Gastrocnemius medialis (tissue), 4 donors: ENCODE data around the gene PAIP2. TPM values are rescaled to one million over a fixed set of nuclear protein-coding genes. Genes with fewer than 3 reads are reported as not detected.
A peak's percentile ranks its signal among the peaks of the same experiment; 100 is the strongest.

ENCODE experiments used
- ATAC-seq, 2 donors: fragments of 150-250 bp; one replicate each; pipeline ENCODE4 v1.9.1; 2016
- DNase-seq, 2 donors: peaks; one replicate each; pipeline ENCODE4 v3.0.0-alpha.2; 2019
- H3K27ac ChIP-seq, 4 donors: fragments of 200-600 bp; sonication (generic); 1 replicate in 1 of 4; 2 replicates in 3 of 4; pipeline ENCODE4 v1.5.1; 2016 to 2018; ENCODE audit warnings: mild to moderate bottlenecking in 2 of 4, moderate library complexity in 1 of 4
- H3K27me3 ChIP-seq, 3 donors: fragments of 200-600 bp; sonication (generic) in 2 of 3; 1 replicate in 1 of 3; 2 replicates in 2 of 3; pipeline versions ENCODE4 v1.5.1 to v1.6.0; 2016 to 2019; ENCODE audit warnings: mild to moderate bottlenecking in 1 of 3, moderate library complexity in 1 of 3
- H3K36me3 ChIP-seq, 2 donors: fragments of 200-600 bp; sonication (generic) in 1 of 2; one replicate each; pipeline ENCODE4 v1.5.1; 2017 to 2018
- H3K4me1 ChIP-seq, 2 donors: fragments of 200-600 bp; sonication (generic) in 1 of 2; one replicate each; pipeline ENCODE4 v1.5.1; 2016 to 2017; ENCODE audit warnings: mild to moderate bottlenecking in 2 of 2
- H3K4me3 ChIP-seq, 4 donors: fragments of 200-600 bp; sonication (generic) in 3 of 4; 1 replicate in 1 of 4; 2 replicates in 3 of 4; pipeline ENCODE4 v1.5.1; 2016 to 2019; ENCODE audit warnings: mild to moderate bottlenecking in 2 of 4
- H3K9me3 ChIP-seq, 3 donors: fragments of 200-600 bp; sonication (generic) in 2 of 3; 1 replicate in 1 of 3; 2 replicates in 2 of 3; pipeline ENCODE4 v1.5.1; 2016 to 2019
- CTCF ChIP-seq, 5 experiments: fragments of 450-650 bp in 3 of 5; fragments of 200-600 bp in 2 of 5; sonication (generic) in 2 of 5; IDR thresholded peaks in 4 of 5; conservative IDR thresholded peaks in 1 of 5; 1 replicate in 4 of 5; 2 replicates in 1 of 5; pipeline ENCODE4 v1.5.1; 2016 to 2019; ENCODE audit warnings: antibody characterized with exemption in 5 of 5, mild to moderate bottlenecking in 3 of 5, moderate library complexity in 3 of 5
- POLR2A ChIP-seq, 2 donors: fragments of 450-650 bp; IDR thresholded peaks; one replicate each; pipeline ENCODE4 v1.6.1; 2017; ENCODE audit warnings: antibody characterized with exemption in 2 of 2, mild to moderate bottlenecking in 2 of 2, moderate library complexity in 2 of 2
- in situ Hi-C, 4 donors: fragments of 200-750 bp; cut with MboI; loops; one replicate each; pipeline versions ENCODE4 v1.15.0 to v1.8.0; 2017; ENCODE audit warnings: low sequenced_read_pairs in 4 of 4
- intact Hi-C: fragments of 100-400 bp; cut with DNase I; formaldehyde crosslinking; loops from one replicate; pipeline ENCODE4 v1.15.1; 2023; ENCODE audit warnings: low total_unique reads
- total RNA-seq, 4 donors: library from RNA; depleted of rRNA; stranded (reverse); fragments of >200 nt; gene quantifications; one replicate each; pipeline versions ENCODE4 v1.1.0 to v1.2.3, GENCODE V29; 2016

PAIP2 gene
- total RNA-seq, 4 donors from 2014 or later: 111 to 148 (median 126) TPM

GRCh38 chr5:139397921-139398320 is 56.3 kb downstream of the PAIP2 start:
- Histone ChIP-seq H3K4me3 (no peak overlapping the region), H3K36me3 (no peaks in the 10 kb centered on the region), H3K4me1 (peaks cover 32 to 33% of the 10 kb centered on the region in 2 donors), H3K27me3 (no peaks in the 10 kb centered on the region), H3K27ac (peak overlapping the region; percentile 99 to 100 (median 100)), H3K9me3 (no peaks in the 10 kb centered on the region)
- intact Hi-C loops (no loop called here), in situ Hi-C loops (no loop called here)
- no peak for ATAC-seq
- no peak for DNase-seq
- TF ChIP-seq POLR2A (IDR thresholded peaks at IDR 0.05): no peak
- no peak for TF ChIP-seq CTCF (IDR thresholded peaks at IDR 0.05 in 4 of 5, conservative IDR thresholded peaks at IDR 0.05 in 1 of 5)

GRCh38 chr5:139399501-139400121 is 58.0 kb downstream of the PAIP2 start:
- in situ Hi-C loops: no loop called here
- Histone ChIP-seq H3K27ac (peak overlapping the region in 3 of 4 donors; percentile 24 to 41 (median 29)), H3K4me1 (peaks cover 38 to 43% of the 10 kb centered on the region in 2 donors), H3K36me3 (no peaks in the 10 kb centered on the region), H3K4me3 (no peak overlapping the region), H3K9me3 (no peaks in the 10 kb centered on the region), H3K27me3 (no peaks in the 10 kb centered on the region)
- no peak for DNase-seq
- intact Hi-C loops: no loop called here
- TF ChIP-seq CTCF (IDR thresholded peaks at IDR 0.05 in 4 of 5, conservative IDR thresholded peaks at IDR 0.05 in 1 of 5) (no peak), POLR2A (IDR thresholded peaks at IDR 0.05) (no peak)
- ATAC-seq: no peak

GRCh38 chr5:139401546-139401945 is 59.9 kb downstream of the PAIP2 start:
- H3K36me3 ChIP-seq: no peaks in the 10 kb centered on the region
- H3K9me3 ChIP-seq: no peaks in the 10 kb centered on the region
- DNase-seq (peak in 1 of 2 donors; percentile 13), ATAC-seq (no peak)
- TF ChIP-seq CTCF (IDR thresholded peaks at IDR 0.05 in 4 of 5, conservative IDR thresholded peaks at IDR 0.05 in 1 of 5): no peak
- TF ChIP-seq POLR2A (IDR thresholded peaks at IDR 0.05): no peak
- no peak overlapping the region for H3K4me3 ChIP-seq
- intact Hi-C loops: no loop called here
- peak overlapping the region in 2 of 4 donors; percentile 13 to 94 for H3K27ac ChIP-seq
- H3K4me1 ChIP-seq: peaks cover 24 to 29% of the 10 kb centered on the region in 2 donors
- no peaks in the 10 kb centered on the region for H3K27me3 ChIP-seq
- in situ Hi-C loops: no loop called here

GRCh38 chr5:139402561-139403158 is 61.0 kb downstream of the PAIP2 start:
- Histone ChIP-seq H3K36me3 (no peaks in the 10 kb centered on the region), H3K27me3 (no peaks in the 10 kb centered on the region), H3K4me3 (peak overlapping the region in 1 of 4 donors; percentile 75), H3K9me3 (no peaks in the 10 kb centered on the region), H3K4me1 (peaks cover 18 to 24% of the 10 kb centered on the region in 2 donors), H3K27ac (peak overlapping the region; percentile 86 to 97 (median 92))
- intact Hi-C loops (no loop called here), in situ Hi-C loops (no loop called here)
- TF ChIP-seq POLR2A (IDR thresholded peaks at IDR 0.05) (no peak), CTCF (IDR thresholded peaks at IDR 0.05 in 4 of 5, conservative IDR thresholded peaks at IDR 0.05 in 1 of 5) (peak in 2 of 5 experiments; percentile 15 to 30)
- ATAC-seq (no peak), DNase-seq (peak in 1 of 2 donors; percentile 37)
